Measurements from ENCODE around the gene CCNT1. TPM values are rescaled to one million over a fixed set of nuclear protein-coding genes. Genes with fewer than 3 reads are reported as not detected.
"Not testable (repeated sequence)": the region's sequence is repeated elsewhere in the genome, so short reads cannot be mapped to it uniquely, and the experiment has no call there.

Gene CCNT1
- total RNA-seq, 2 experiments from 2014 or later = 30.9 to 59.1 TPM

DNA sequence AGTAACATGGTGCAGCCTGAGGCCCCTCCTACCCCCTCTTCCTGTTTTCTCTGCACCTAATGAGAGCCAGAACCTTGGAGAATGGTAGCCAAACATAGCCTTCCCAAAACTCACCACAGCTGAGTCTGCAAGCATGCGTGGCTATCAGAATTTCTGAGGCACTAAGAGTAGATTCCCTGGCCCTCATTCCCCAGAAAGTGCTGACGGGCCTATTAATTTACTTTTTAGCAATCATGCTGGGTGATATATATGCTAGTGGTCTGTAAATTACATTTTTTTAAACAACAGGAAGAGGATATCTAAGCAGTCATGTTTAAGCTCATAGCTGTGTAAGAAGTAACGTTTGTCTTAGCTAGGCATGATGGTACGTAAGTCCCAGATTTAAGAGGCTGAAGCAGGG is 64.8 kb downstream of the CCNT1 start:
- Histone ChIP-seq H3K9me2 (ENCODE audit: insufficient read depth, low read length) (no peaks in the 10 kb centered on the region), H3K4me2 (ENCODE audit: low read length) (no peak overlapping the region), H2AFZ (ENCODE audit: low read length) (no peak overlapping the region), H3K4me3 (ENCODE audit: low read depth, low read length, poor library complexity, severe bottlenecking) (no peak overlapping the region), H3K27ac (ENCODE audit: low read depth, low read length, poor library complexity, severe bottlenecking) (no peak overlapping the region), H3K36me3 (ENCODE audit: insufficient read depth, low read length) (peaks cover 96% of the 10 kb centered on the region), H4K20me1 (ENCODE audit: insufficient read depth, low read length) (no peaks in the 10 kb centered on the region), H3K4me1 (ENCODE audit: insufficient read depth, low read length, poor library complexity, severe bottlenecking) (no peaks in the 10 kb centered on the region), H3K9me3 (ENCODE audit: low read length) (no peaks in the 10 kb centered on the region), H3K79me2 (ENCODE audit: insufficient read depth, low read depth, low read length) (no peaks in the 10 kb centered on the region)
- ChIA-PET CTCF (ENCODE audit: unreplicated experiment) (no interaction called here), POLR2A (interaction anchor here (1.2 kb wide), 1 partner anchor 28 kb away, joined by 4 read pairs; no protein-coding TSS in a partner anchor)
- intact Hi-C loops (cut with micrococcal nuclease; ENCODE audit: unreplicated experiment) = no loop called here
- no peak for DNase-seq (ENCODE audit: low spot score)
- TF ChIP-seq, protein P1, sequence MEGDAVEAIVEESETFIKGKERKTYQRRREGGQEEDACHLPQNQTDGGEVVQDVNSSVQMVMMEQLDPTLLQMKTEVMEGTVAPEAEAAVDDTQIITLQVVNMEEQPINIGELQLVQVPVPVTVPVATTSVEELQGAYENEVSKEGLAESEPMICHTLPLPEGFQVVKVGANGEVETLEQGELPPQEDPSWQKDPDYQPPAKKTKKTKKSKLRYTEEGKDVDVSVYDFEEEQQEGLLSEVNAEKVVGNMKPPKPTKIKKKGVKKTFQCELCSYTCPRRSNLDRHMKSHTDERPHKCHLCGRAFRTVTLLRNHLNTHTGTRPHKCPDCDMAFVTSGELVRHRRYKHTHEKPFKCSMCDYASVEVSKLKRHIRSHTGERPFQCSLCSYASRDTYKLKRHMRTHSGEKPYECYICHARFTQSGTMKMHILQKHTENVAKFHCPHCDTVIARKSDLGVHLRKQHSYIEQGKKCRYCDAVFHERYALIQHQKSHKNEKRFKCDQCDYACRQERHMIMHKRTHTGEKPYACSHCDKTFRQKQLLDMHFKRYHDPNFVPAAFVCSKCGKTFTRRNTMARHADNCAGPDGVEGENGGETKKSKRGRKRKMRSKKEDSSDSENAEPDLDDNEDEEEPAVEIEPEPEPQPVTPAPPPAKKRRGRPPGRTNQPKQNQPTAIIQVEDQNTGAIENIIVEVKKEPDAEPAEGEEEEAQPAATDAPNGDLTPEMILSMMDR (conservative IDR thresholded peaks at IDR 0.05; ENCODE audit: low read length) = no peak
- no peak for TF ChIP-seq EZH2phosphoT487 (IDR thresholded peaks at IDR 0.05; ENCODE audit: borderline replicate concordance, low read depth, low read length)
- no TSS peak for BruUV-seq (replicated peaks)

DNA sequence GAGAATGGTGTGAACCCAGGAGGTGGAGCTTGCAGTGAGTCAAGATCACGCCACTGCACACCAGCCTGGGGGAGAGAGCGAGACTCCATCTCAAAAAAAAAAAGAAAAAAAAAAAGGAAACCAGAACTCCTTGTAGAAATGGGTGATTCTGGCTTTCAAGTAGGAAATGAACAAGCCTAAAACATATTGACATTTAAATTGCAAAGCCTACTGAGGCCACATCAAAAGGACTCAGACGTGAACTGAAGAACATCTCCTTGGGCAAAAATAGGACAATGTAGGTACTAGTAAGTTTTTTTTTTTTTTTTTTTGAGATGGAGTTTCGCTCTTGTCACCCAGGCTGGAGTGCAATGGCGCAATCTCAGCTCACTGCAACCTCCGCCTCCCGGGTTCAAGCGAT is 71.2 kb downstream of the CCNT1 start:
- H3K79me2 ChIP-seq (ENCODE audit: insufficient read depth, low read depth, low read length); H2AFZ ChIP-seq (ENCODE audit: low read length); H3K4me3 ChIP-seq (ENCODE audit: low read depth, low read length, poor library complexity, severe bottlenecking); H4K20me1 ChIP-seq (ENCODE audit: insufficient read depth, low read length); DNase-seq (ENCODE audit: low spot score); H3K27ac ChIP-seq (ENCODE audit: low read depth, low read length, poor library complexity, severe bottlenecking); BruUV-seq (replicated peaks); H3K9me3 ChIP-seq (ENCODE audit: low read length); H3K4me2 ChIP-seq (ENCODE audit: low read length); CTCF ChIA-PET (ENCODE audit: unreplicated experiment); H3K4me1 ChIP-seq (ENCODE audit: insufficient read depth, low read length, poor library complexity, severe bottlenecking); intact Hi-C loops (cut with micrococcal nuclease; ENCODE audit: unreplicated experiment); H3K9me2 ChIP-seq (ENCODE audit: insufficient read depth, low read length): not testable (repeated sequence)
- peaks cover 71% of the 10 kb centered on the region for H3K36me3 ChIP-seq (ENCODE audit: insufficient read depth, low read length)
- POLR2A ChIA-PET = interaction anchor here (0.7 kb wide), 1 partner anchor 45 kb away, joined by 4 read pairs; no protein-coding TSS in a partner anchor

DNA sequence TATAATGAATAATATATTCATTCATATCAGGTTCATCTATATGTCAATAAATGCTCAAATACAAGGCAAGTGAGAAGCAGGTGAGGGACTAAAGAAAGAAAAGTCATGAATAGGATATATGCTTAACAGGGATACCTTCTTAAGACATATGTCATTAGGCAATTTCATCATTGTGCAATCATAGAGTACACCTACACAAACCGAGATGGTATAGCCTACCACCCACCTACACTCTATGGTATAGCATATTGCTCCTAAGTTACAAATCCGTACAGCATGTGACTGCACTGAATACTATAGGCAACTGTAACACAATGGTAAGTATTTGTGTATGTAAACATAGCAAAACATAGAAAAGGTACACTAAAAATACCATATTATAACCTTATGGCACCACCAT is 73.5 kb downstream of the CCNT1 start:
- DNase-seq (ENCODE audit: low spot score) = no peak
- no peak overlapping the region for H3K27ac ChIP-seq (ENCODE audit: low read depth, low read length, poor library complexity, severe bottlenecking)
- intact Hi-C loops (cut with micrococcal nuclease; ENCODE audit: unreplicated experiment) = no loop called here
- TF ChIP-seq, protein P1 (conservative IDR thresholded peaks at IDR 0.05; ENCODE audit: low read length) = no peak
- no peak for TF ChIP-seq EZH2phosphoT487 (IDR thresholded peaks at IDR 0.05; ENCODE audit: borderline replicate concordance, low read depth, low read length)
- peaks cover 8% of the 10 kb centered on the region for H3K9me3 ChIP-seq (ENCODE audit: low read length)
- no peak overlapping the region for H3K4me2 ChIP-seq (ENCODE audit: low read length)
- H3K79me2 ChIP-seq (ENCODE audit: insufficient read depth, low read depth, low read length) = no peaks in the 10 kb centered on the region
- BruUV-seq (replicated peaks) = no TSS peak
- CTCF ChIA-PET (ENCODE audit: unreplicated experiment) = no interaction called here
- no peak overlapping the region for H3K4me3 ChIP-seq (ENCODE audit: low read depth, low read length, poor library complexity, severe bottlenecking)
- H3K36me3 ChIP-seq (ENCODE audit: insufficient read depth, low read length) = peaks cover 49% of the 10 kb centered on the region
- no peak overlapping the region for H2AFZ ChIP-seq (ENCODE audit: low read length)
- H3K4me1 ChIP-seq (ENCODE audit: insufficient read depth, low read length, poor library complexity, severe bottlenecking) = no peaks in the 10 kb centered on the region
- no peaks in the 10 kb centered on the region for H3K9me2 ChIP-seq (ENCODE audit: insufficient read depth, low read length)
- H4K20me1 ChIP-seq (ENCODE audit: insufficient read depth, low read length) = no peaks in the 10 kb centered on the region
- POLR2A ChIA-PET = interaction anchor here (0.6 to 1.0 kb wide), 2 partner anchors 73 to 94 kb away, joined by 3 to 4 read pairs; no protein-coding TSS in a partner anchor

DNA sequence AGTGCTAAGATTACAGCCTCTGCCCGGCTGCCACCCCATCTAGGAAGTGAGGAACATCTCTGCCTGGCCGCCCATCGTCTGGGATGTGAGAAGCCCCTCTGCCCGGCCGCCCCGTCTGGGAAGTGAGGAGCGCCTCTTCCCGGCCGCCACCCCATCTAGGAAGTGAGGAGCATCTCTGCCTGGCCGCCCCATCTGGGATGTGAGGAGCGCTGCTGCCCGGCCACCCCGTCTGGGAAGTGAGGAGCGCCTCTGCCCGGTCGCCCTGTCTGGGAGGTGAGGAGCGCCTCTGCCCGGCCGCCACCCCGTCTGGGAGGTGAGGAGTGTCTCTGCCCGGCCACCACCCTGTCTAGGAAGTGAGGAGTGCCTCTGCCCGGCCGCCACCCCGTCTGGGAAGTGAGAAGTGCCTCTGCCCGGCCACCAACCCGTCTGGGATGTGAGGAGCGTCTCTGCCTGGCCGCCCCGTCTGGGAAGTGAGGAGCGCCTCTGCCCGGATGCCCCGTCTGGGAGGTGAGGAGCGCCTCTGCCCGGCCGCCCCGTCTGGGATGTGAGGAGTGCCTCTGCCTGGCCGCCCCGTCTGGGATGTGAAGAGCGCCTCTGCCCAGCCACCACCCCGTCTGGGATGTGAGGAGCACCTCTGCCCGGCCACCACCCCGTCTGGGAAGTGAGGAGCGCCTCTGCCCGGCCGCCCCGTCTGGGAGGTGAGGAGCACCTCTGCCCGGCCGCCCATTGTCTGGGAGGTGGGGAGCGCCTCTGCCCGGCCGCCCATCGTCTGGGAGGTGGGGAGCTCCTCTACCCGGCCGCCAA is 74.6 kb downstream of the CCNT1 start:
- BruUV-seq (replicated peaks); H3K4me3 ChIP-seq (ENCODE audit: low read depth, low read length, poor library complexity, severe bottlenecking); CTCF ChIA-PET (ENCODE audit: unreplicated experiment); H3K27ac ChIP-seq (ENCODE audit: low read depth, low read length, poor library complexity, severe bottlenecking); H3K9me2 ChIP-seq (ENCODE audit: insufficient read depth, low read length); H3K9me3 ChIP-seq (ENCODE audit: low read length); H2AFZ ChIP-seq (ENCODE audit: low read length); DNase-seq (ENCODE audit: low spot score); H3K4me2 ChIP-seq (ENCODE audit: low read length); H3K4me1 ChIP-seq (ENCODE audit: insufficient read depth, low read length, poor library complexity, severe bottlenecking); H4K20me1 ChIP-seq (ENCODE audit: insufficient read depth, low read length); intact Hi-C loops (cut with micrococcal nuclease; ENCODE audit: unreplicated experiment); H3K79me2 ChIP-seq (ENCODE audit: insufficient read depth, low read depth, low read length): not testable (repeated sequence)
- POLR2A ChIA-PET = interaction anchor here (1.0 kb wide), 1 partner anchor 95 kb away, joined by 3 read pairs; no protein-coding TSS in a partner anchor
- H3K36me3 ChIP-seq (ENCODE audit: insufficient read depth, low read length) = peaks cover 41% of the 10 kb centered on the region
